Ureter (tissue), 1 donor: Measurements from ENCODE around the gene OR51D1. TPM values are rescaled to one million over a fixed set of nuclear protein-coding genes. Genes with fewer than 3 reads are reported as not detected.

ENCODE experiments used
- DNase-seq: peaks from one replicate; pipeline ENCODE4 v3.0.0-alpha.2; 2020; ENCODE audit warnings: low spot score
- total RNA-seq: library from RNA; stranded (reverse); gene quantifications from one replicate; pipeline ENCODE4 v1.2.4, GENCODE V29; 2023
- donor health status: DM: yes; HTN: yes; CAD: no.

Gene OR51D1
- total RNA-seq, 1 donor from 2014 or later = not detected

DNA sequence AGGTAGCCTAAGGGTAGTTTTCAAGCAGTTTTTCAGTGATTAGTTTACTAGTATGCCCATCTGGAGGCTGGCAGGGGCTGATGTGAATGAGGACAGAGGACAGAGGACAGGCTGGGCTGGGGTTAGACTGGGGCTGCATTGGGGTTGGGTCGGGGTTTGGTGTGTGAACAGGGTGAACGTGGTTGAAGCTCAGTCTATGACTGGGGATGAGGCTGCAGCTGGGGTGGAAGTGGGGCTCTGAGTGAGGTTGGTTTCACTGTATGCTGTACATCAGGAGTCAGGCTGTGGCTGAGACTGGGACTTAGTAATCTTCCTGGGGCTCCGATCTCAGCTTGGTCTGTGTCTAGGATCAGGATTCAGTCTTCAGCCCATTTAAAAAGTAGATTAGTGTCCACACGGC is 7.0 kb downstream of the OR51D1 start:
- no peak for DNase-seq

DNA sequence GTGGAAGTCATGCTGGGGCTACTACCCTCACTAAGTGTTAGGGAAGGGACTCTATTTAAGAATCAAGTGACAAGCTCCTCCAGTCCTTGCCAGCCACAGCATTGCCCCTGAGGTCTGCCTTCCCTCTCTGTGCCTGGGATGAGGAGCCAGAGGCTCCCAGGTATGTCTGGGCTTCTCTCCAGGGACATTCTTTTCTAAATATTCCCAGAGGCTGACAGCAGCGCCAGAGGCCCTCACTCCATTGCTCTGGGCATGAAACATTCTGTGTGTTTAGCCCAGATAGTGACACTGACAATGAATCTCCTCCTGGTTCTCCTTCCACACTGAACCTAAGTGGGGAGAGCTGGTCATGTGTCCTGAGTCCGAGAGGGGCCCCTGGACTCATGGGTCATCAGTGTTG is 8.7 kb downstream of the OR51D1 start:
- no peak for DNase-seq

DNA sequence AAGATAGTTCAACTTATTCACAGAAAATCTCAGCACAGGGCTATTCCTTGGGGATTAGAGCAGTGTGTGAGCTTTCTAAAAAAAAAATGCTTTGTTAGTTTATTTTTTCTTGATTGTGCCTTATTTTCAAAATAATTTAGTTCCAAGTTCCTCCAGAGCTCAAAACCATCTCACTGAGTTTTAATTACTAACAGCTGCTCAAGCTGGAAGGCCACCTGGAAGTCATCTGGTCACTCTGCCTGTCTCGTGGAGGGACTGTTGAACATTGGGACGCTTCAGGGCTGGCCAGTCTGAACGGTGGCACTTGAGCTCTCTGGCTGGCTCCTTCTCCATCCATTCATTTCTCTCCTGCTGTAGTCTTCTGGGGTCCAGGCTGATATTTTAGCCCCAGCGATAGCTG is 10.5 kb downstream of the OR51D1 start:
- no peak for DNase-seq

DNA sequence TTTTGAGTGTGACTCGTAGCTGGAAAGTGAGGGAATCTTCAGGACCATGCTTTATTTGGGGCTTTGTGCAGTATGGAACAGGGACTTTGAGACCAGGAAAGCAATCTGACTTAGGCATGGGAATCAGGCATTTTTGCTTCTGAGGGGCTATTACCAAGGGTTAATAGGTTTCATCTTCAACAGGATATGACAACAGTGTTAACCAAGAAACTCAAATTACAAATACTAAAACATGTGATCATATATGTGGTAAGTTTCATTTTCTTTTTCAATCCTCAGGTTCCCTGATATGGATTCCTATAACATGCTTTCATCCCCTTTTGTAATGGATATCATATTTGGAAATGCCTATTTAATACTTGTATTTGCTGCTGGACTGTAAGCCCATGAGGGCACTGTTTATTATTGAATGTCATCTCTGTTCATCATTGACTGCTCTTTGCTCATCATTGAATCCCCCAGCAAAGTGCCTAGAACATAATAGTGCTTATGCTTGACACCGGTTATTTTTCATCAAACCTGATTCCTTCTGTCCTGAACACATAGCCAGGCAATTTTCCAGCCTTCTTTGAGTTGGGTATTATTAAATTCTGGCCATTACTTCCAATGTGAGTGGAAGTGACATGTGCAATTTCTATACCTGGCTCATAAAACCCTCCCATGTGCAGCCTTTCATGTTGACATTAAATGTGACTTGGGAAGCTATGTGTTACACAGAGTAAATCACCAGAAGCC is 17.5 kb downstream of the OR51D1 start:
- no peak for DNase-seq

DNA sequence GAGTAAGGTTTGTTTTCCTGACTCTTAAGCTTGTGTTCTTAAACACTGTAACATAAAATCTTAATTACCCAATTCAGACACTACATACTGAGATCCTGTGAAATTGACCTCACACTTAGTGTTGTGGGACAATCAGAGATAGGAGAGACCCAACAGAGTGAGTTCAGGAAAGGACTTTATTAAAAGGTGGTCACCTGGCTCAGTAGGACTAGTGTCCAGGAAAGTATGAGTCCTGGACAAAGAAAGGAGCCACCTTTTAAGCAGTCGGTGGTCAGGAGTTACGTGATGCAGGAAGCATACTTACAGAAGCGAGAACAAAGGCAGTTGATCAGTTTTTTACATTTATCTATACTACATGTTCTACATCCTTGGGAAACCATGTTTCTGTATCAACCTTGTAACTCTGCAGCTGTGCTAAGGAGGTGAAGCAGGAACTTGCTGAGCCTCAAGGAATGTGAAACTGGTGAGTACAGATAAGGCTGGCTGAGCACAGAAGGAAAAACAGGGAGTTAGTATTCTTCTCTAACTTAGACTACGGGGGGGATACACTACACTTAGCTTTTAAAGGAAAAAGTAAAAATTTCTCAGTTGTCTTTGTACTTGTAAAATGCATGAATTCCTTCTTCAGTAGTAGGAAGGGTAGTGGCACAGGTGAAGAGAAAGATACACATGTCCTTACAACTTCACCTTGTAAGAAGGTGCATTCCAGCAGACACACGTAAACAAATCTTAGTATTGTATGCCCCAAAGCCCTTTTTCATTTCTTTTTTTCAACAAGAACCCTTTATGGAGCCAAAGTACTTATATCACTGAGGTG is 21.6 kb downstream of the OR51D1 start:
- DNase-seq = no peak

DNA sequence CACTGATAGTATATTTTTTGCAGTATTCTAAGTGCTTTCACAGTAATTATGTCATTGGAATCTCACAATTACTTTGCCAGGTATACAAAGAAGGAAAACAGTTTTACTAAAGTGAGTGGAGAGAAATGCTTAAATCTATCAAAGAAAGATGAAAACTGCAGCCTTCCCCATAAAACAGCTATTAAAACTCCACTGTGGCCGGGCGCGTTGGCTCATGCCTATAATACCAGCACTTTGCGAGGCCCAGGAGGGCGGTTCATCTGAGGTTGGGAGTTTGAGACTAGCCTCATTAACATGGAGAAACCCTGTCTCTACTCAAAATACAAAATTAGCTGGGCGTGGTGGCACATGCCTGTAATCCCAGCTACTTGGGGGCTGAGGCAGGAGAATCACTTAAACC is 25.6 kb downstream of the OR51D1 start:
- no peak for DNase-seq

DNA sequence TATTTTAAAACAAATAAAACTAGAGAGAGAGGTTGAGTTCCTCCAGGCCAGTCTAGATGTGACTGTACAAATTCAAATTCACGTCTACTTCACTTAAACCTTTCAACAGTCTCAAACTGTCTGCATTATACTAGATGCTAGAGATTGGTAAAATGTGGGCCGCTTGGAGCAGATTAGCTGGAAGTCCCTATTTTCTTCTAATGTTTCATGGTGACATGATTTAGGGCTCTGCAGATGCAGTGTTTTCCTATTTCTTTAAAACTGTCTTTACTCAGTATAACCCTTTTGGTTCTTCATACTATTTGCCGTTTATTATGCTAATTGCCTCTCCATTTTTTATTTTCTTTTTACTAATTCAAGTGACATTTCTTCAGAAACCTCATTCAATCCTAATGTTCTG is 26.9 kb downstream of the OR51D1 start:
- no peak for DNase-seq

DNA sequence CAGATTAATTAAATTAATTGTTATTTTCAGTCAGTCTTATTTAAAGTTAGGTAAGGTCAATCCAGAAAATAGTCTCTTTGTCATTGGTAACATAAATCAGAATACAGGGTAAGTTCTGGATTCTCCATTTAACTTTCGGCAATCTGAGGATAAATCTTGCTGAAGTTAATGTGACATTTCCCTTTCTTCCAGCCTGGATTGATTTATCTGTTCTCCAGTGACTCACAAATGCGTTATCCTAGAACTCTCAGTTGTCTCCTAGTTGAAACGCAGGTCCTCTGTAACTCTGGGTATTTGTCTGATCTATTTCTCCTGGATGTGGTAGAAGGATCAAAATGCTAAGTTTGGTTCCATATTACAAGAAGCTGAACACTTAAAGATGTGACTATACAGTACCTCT is 27.5 kb downstream of the OR51D1 start:
- no peak for DNase-seq

DNA sequence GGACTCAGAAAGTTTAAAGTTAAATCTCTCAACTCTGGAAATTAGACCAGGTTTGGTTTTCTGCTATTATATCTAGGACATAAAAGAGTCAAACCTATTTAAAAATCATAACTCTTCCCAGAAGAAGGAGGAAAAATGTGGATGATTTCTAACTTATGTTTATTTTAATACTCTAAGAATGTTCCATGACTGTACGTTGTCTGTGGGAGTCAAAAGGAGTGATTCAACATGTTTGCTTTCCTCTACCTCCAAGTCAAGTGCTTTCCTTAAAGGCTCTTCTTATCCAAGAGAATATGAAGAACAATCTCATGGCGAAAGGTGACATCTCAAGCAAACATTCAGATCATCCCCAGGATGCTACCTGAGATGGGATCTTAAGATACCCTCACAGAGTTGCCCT is 28.1 kb downstream of the OR51D1 start:
- DNase-seq = no peak

DNA sequence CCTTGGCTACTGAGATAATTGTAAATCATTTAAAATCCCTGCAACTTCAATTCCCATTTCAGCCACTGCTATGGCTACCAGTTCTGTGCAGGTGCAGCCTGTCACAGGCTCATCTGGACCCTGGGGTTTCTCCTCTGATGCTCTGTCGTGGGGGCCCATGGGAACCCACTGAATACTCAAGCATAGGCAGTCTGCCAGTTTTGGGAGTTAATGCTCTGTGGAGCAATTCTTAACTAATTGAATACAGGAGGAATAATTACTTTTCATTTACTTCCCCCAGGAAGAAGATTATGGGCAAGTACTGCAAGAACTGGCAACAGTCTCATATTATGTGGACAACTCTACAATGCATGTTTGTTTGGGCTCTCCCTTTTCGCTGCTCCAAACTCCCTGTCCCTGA is 34.5 kb downstream of the OR51D1 start:
- no peak for DNase-seq

DNA sequence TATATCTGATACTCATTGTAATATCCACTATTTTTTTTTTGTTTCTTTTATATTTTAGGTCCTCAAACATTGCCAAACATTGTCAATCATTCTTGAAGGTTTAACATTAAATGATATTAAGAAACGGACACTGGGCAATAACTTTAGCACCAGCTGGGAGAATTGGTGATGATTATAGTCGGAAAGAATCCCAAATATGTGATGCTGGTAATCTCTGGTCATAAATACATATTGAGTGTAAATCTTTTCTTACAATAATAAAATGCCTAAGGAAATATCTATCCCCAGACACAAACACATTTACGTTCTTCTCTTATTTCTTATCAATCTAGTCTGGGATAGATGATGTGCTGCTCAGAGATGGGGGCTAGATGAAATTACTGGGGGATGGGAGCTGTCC is 35.2 kb downstream of the OR51D1 start:
- DNase-seq = no peak

DNA sequence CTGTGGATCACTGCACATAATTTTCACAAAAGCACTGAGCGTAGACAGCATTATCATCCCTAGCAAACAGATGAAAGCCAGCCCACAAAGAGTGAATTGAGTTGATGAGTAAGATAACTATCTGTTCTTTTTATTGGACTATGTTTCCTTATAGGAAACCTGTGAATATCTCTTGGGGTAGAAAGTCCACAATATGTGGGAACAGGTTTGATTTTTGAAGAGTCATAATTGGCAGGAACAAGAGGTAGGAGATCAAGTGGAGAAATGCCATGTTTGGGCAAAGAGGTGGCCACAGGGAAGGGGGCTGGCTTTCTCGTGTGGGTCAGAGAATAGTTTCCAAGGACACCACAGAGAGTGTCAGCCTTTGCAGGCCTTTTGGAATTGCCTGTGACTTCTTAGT is 36.5 kb downstream of the OR51D1 start:
- no peak for DNase-seq

DNA sequence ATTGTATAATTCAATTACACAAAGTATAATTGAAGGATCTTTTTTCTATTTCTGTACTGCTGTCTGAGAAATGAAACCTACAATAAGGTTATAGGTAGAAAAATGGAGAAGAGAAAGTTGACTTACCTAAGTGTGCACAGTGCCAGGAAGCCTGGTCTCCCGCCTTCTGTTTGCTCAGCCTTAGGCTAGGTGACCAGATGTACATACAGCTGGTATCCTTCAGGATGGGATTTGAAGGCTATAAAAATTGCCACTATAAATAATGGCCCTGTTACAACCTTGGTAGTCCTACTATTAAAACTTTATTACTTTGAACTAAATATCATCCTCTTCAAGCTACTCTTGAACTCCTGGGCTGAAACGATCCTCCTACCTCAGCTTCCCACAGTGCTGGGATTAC is 40.7 kb downstream of the OR51D1 start:
- no peak for DNase-seq

DNA sequence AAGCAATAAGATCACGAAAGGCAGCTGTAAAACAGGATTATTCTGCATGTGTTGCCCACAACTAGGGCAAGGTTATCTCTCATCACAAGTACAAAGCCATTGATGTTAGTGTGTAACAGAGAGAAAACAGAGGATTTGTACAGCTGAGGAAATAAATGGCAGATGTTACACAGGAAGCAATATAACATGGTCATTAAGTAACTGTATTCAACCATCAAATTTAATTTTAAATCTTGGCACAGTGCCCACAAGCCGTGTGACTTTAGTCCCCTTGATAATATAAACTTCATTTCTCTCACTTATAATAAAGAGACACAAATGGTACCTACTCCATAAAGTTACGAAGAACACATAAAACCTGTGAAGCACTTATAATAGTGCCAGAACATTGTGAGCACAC is 43.1 kb downstream of the OR51D1 start:
- no peak for DNase-seq

DNA sequence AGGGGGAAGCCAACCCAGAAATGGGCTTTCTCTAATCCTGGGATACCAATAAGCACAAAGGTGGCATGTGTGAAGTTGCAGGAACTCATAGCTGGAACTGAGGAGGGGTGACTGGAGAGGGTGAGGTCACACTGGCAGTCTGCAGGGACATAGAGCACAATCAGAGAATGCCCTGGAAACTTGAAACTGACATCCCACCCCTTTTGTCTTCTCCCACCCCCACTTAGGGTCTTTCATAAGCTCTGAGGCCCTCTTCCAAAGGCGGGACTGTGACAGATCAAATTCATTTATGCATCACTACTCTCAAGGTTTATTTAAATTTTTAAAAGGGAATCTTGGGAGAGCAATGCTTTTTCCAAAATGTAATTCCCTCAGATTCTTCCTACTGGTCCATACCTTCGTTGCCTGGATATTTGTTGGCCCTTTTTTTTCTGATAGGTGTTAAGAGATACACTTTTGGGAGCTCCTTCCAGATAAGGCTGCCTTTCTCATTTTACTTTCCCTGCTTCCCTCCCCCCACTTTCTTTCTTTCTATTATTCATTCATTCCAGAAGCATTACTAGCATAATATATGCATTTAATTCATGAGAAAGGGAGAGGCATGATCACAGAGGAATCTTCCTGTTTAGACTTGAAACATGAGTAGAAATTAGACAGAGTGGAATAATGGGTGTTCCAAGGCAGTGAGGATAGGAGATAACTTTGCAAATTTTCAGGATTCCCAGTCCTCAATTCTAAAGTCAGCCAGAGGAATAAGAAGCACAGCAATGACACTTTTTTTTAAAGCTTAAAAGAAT is 45.5 kb downstream of the OR51D1 start:
- DNase-seq = no peak

DNA sequence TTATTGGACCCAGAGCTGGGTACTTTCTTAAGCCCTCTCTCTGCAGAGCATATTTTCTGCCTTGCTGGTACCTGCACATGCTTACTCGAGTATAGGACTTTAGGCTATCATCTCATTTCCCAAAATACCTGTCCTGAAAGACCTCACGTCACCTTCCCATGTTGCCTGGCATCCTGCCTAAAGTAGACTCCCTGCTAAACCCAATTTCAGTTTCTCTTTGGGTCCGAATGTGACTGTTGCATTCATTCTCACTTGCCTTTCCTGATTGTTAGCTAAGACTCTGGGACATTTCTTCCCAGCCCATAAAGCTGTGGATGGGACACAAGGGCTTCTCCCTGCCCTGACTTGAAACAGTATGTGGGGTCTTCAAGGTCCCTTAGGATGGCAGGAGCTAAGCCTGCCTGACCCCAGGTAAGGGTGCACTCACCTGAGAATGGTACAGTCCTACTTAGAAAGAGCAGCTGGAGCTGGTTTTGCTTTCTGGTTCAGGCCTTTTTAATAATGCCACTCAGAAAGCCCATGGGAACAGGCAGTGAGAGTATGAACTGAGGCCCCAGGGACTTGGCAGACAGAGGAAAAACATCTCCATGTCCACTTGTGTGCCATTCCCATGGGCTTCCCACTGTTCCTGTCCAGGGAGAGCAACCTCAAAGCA is 47.5 kb downstream of the OR51D1 start:
- DNase-seq = no peak

Other genes with a start within 250 kb of the OR51D1 start
- gene TRIM21, start 243.8 kb upstream of the OR51D1 start, total RNA-seq = 23.0 TPM
- gene OR52K2, start 188.2 kb upstream of the OR51D1 start, total RNA-seq = not detected
- gene OR52K1, start 154.8 kb upstream of the OR51D1 start, total RNA-seq = not detected
- gene OR52M1, start 92.3 kb upstream of the OR51D1 start, total RNA-seq = not detected
- not detected for gene OR52I2, start 55.7 kb upstream of the OR51D1 start, total RNA-seq
- not detected for gene OR52I1, start 43.4 kb upstream of the OR51D1 start, total RNA-seq
- 28.9 TPM for gene TRIM68, start 29.2 kb upstream of the OR51D1 start, total RNA-seq
- gene OR51E1, start 6.5 kb downstream of the OR51D1 start, total RNA-seq = 0.86 TPM
- gene OR51E2, start 60.4 kb downstream of the OR51D1 start, total RNA-seq = 7.4 TPM
- not detected for gene MMP26, start 67.3 kb downstream of the OR51D1 start, total RNA-seq
- not detected for gene OR51F1, start 132.5 kb downstream of the OR51D1 start, total RNA-seq
- gene OR52R1, start 166.9 kb downstream of the OR51D1 start, total RNA-seq = not detected
- not detected for gene OR51F2, start 183.8 kb downstream of the OR51D1 start, total RNA-seq
- not detected for gene OR51S1, start 211.7 kb downstream of the OR51D1 start, total RNA-seq
- gene OR51T1, start 244.4 kb downstream of the OR51D1 start, total RNA-seq = not detected